HG03457 (cell line): ENCODE data around the gene RAB33B.
A peak's percentile ranks its signal among the peaks of the same experiment; 100 is the strongest.
"Not testable (repeated sequence)": the region's sequence is repeated elsewhere in the genome, so short reads cannot be mapped to it uniquely, and the experiment has no call there.

ENCODE experiments used
- ATAC-seq: cut with Tn5 transposase; IDR thresholded peaks from one replicate; pipeline ENCODE4 v1.9.1; 2021; ENCODE audit warnings: moderate number of reproducible peaks; ENCODE audit not compliant: unreplicated experiment

Gene RAB33B

DNA sequence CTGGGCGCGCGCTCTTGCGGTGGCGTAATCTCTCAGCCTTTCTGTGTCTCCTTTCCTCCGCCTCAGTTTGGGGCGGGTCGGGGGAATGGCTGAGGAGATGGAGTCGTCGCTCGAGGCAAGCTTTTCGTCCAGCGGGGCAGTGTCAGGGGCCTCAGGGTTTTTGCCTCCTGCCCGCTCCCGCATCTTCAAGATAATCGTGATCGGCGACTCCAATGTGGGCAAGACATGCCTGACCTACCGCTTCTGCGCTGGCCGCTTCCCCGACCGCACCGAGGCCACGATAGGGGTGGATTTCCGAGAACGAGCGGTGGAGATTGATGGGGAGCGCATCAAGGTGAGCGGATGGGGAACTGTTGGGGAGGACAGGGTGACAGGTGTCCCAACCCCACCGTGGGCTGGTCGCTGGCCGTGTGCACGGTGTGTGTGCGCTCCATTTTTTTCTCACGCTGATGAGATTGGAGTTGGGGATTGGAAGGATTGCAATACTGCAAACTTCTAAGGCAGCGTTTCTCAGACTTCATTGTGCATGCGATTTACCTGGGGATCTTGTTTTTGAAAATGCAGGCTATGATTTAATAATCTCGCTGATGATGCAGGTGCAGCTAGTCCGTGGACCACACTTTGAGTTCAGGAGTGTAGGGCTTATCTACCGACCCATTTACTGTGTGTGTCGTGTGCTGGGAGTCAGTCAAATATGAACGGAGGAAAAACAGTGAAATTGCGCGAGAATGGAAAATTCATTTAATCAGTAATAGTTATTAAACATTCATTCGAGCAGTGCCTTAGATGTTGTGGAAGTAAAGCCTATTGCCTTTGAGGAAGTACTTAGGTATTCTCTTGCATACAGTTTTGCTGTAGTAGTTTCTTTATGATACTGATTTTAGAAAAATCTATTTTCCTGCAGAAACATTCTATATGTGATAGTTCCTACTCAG, at the start of gene RAB33B:
Gene RAB33B (plus strand): TSS at position 11 of the 935 bp plus-strand sequence. CDS start 75 bp downstream, at position 86.
- peak; percentile 1 for ATAC-seq

DNA sequence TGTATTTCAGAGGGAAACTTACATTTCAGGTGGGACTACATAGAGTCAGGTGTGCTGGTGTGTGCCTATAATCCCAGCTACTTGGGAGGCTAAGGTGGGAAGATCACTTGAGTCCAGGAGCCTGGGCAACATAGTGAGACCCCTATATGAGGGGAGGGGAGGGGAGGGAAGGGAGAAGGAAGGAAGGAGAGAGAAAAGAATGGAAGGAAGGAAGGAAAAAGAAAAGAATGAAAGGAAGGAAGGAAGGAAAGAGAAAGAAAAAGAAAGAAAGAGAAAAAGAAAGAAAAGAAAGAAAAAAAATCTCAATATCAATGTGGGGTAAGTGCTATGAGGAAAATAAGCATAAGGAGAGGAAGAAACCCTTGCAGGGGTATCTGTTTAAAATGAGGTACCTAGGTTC, 43.6 kb upstream of the RAB33B start:
- ATAC-seq, result no peak

DNA sequence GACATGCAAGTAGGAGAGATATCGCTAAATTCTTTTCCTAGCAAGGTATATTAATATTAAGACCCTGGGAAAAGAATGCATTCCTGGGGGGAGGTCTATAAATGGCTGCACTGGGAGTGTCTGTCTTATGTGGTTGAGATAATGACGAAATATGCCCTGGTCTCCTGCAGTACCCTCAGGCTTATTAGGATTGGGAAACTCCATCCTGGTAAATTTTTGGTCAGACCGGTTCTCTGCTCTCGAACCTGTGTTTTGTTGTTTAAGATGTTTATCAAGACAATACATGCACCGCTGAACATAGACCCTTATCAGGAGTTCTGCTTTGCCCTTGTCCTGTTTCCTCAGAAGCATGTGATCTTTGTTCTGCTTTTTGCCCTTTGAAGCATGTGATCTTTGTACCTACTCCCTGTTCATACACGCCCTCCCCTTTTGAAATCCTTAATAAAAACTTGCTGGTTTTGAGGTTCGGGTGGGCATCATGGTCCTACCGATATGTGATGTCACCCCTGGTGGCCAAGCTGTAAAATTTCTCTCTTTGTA, 39.2 kb upstream of the RAB33B start:
- ATAC-seq, result not testable (repeated sequence)

DNA sequence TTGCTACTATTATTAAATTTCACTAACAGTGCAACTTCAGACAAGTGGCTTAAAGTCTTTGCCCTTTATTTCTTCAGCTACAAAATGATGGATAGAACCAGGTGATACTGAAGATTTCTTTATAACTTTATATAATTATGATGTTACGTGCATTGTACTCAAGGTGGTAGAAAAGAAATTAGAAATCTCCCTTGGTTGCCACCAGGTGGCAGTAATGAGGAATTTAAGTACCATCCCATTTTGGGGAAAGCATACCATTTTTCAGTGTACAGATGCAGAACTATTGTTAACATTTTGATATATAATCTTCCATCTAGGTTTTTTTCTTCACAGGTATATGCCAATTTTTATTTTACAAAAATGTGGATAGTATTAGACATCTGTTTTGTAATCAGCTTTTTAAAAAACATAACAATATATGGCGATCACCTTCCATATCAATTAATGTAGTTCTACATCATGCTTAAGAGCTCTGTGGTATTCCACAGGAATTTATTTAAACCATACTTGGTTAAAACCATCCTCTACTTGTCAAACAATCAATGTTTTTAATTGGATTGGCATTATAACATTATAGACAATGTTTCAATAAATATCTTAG, 37.7 kb upstream of the RAB33B start:
- ATAC-seq, result no peak

DNA sequence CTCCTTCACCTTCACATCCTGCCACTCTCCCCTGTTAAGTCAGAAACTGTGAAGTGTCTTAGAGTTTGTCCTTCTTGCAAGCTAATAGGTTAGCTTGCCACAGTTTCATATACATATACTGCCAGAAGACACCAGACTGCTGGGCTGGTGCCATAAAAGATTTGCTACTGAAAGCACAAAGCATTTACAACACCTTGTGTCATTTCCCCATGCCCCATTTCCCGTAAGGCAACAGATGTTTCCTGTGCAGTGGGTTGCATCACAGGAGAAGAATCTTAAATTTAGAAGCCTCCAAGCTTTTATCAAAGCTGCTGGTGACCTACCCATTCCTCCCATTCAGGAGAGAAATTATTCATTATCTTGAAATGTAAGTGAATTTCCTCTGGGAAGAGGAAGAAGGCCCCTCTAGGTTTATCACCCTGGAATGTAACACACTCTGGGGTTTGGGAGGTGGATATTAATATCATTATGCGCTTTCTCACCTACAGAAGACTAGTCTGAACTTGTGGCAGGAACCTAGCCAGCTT, 34.5 kb upstream of the RAB33B start:
- ATAC-seq, result peak; percentile 68

DNA sequence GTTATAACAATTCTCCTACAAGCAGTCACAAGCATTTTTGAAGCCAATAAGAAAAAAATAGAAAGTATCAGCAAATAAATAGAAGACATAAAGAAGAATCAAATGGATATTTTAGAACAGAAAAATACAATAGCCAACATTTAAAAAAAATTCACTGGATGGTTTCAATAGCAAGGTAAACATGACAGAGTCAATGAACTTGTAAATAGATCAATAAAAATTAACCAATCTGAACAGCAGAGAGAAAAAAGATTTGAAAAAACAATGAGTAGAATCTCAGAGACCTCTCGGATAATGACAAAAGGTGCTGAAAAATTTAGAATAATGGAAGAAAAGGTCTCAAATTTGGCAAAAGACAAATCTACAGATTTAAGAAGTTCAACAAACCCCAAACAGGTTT, 33.3 kb upstream of the RAB33B start:
- no peak for ATAC-seq

DNA sequence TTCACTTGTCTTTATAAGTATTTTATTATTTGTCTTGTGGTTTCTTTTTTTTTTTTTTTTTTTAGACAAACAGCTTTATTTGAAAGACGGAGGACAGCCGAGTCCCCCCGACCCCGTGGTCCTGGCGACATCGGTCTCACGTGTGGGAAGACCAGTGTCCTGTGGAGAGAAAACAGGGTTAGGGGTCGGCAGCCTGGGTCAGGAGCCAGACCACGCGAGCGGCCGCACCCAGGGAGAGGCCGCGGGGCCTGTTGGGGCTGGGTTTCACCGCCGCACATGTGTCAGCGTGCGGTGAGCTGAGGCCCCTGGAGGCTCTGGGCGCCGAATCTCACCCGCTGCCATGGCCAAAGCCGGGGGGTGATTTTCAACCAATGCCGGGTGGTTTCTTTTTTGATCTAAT, 17.8 kb upstream of the RAB33B start:
- no peak for ATAC-seq

DNA sequence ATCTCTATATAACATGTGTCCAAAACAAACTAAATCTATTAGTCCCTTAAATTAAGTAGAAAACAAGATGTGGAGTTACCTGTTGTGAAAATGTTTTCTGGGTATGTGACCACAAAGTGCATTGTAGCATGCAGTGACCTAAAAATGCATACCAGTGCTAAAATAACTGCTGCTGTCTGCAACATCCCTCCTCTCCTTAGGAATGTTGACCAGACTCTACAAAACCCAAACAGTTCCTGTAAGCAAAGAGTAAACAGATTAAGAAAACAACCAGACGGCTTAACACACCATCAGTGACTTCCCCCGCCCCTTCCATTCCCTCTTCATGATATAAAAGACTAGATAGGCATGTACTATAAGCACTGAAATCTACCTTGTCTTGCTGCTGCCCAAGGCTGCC, 15.8 kb upstream of the RAB33B start:
- no peak for ATAC-seq

DNA sequence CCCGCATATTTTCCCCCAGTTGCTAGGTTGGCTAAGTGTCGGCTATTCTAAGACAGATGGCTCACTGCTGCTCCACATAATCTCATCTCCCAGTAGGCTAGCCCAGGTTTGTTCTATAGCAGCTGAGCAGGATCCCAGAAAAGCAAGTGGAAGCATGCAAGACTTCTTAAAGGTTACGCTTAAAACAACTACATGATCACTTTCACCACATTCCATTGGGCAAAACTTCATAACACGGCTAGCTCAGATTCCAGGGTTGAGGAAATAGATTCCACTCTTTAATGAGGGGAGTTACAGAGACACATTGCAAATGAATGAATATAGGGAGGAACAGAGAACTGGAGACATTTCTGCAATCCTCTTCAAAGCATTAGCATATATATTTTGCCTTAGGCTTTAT, 12.9 kb upstream of the RAB33B start:
- no peak for ATAC-seq

DNA sequence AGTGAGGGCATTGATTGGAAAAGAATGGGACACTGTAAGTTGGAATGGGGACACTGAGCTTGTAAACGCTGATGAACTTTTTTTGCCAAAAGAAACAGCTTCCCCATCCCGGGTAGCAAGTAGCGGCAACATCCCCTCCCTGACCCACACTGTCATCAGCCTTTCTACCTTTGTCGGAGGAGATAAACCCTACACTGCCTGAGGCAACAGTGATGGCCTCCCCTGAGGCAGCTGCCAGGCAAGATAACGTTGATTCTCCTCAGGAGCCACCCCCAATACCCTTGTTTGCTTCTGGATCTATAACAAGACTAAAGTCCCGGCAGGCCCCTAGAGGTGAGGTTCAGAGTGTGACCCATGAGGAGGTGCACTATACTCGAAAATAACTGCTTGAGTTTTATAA, 10.3 kb upstream of the RAB33B start:
- ATAC-seq, result no peak

DNA sequence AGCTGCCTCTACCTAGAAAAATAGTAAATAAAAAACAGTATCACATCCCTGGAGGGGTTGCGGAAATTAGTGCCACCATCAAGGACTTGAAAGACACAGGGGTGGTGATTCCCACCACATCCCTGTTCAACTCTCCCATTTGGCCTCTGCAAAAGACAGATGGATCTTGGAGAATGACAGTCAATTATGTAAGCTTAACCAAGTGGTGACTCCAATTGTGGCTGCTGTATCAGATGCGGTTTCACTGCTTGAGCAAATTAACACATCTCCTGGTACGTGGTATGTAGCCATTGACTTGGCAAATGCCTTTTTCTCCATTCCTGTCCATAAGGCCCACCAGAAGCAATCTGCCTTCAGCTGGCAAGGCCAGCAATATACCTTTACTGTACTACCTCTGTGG, 9.0 kb upstream of the RAB33B start:
- not testable (repeated sequence) for ATAC-seq

DNA sequence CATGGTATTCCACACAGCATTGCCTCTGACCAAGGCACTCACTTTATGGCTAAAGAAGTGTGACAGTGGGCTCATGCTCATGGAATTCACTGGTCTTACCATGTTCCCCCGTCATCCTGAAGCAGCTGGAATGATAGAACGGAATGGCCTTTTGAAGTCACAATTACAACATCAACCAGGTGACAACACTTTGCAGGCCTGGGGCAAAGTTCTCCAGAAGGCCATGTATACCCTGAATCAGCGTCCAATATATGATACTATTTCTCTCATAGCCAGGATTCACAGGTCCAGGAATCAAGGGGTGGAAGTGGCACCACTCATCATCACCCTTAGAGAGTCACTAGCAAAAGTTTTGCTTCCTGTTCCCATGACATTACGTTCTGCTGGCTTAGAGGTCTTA, 6.8 kb upstream of the RAB33B start:
- not testable (repeated sequence) for ATAC-seq

DNA sequence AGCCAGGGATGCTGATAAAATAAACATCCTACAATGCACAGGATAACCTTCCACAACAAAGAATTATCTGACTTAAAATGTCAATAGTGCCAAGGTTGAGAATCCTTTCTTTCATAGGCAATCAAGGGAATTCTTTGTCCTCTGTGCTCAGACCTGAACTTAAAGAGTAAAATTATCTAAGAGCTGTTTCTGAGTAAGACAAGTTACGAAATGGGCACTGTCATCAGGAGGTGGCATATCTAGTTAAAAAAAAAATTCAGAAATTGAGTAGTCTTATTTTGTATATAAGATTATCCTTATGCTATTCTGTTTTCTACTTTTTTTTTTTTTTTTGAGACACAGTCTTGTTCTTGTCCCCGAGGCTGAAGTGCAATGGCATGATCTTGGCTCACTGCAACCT, 3.3 kb upstream of the RAB33B start:
- ATAC-seq, result no peak

DNA sequence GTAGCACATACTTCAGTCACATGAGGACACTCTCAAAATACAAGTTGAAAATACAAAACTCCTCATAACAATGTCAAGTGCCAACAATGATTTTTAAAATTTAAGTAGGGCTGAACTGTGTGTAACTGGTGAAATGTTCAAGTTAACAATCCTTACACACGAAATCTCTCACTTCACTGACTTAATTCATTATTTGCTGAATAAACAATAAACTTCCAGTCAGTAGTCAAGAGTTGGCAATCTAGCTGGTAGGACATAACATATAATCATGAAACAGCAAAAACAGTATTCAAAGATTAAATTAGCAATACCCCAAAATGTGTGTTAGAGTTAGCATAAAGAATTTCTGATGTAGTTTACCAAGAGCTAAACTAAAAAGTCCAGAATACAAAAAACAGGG, 1.9 kb upstream of the RAB33B start:
- ATAC-seq, result no peak

DNA sequence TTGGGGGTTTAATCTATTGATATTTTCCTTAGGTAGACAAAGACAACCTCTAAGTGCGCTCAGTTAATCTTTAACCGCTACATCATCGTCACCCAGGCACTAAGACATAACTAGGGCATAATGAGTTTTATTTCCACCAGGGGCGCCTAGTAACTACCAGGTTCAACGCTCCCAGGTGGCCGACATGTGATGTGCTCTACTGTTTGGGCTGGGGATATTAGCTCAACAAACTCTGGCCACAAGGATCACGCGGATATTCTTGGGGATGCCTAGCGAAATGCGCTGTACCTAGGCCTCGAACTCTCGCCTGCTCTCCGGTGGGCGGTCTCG, 915 bp upstream of the RAB33B start:
- peak; percentile 38 for ATAC-seq

DNA sequence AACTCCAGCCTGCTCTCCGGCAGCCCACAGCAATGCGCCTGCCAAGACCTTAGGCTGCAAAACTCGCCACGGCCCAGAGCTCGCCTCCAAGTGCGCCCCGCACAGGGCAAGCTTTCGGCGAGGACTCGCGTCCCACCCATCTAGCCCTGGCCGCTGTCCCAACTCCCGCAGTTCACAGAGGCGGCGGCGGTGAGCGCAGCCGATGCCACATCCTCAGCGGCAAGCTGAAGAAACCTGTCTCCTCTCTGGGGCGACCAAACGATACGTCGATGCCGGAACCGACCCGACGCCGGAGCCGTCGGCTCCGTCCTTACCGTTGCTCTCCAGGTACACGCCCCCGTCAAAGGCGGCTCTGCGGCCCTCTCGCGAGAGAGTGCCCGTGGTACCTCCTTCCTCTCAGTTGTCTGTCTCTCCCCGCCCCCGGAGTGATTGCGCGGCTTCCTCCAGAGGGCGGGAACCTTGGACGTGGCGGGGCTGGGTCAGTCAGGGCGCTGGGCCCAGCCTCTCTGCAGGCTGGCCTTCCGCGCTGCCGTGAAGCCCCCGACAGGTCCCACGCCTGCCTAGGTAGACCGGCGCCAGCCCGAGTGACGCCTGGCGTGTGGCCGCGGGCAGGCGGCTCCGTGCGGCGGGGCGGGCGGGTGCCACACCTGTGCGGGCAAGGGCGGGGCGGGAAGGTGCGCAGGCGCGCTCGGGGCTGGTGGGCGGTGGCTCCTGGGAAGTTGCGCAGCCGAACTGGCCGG, 380 bp upstream of the RAB33B start:
- peak; percentile 88 for ATAC-seq

DNA sequence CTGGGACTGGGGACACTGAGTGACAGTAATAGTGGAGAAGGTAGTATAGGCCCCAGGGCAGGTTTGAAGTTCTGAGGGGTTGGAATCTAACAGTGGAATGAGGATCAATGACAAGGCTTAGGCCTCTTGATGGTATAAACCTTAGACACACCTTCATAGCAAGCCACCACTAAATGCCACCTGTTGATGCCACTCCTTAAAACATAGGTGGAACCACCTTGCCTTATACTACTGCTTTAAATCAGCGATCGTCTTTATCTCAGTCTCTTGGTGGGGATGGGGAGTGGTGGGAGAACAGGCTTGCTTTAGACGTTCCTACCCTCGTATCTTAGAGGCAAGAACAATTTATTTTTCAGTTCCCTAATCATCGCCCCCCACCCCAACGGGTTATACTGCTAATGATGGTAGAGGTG, 1.2 kb downstream of the RAB33B start:
- no peak for ATAC-seq

DNA sequence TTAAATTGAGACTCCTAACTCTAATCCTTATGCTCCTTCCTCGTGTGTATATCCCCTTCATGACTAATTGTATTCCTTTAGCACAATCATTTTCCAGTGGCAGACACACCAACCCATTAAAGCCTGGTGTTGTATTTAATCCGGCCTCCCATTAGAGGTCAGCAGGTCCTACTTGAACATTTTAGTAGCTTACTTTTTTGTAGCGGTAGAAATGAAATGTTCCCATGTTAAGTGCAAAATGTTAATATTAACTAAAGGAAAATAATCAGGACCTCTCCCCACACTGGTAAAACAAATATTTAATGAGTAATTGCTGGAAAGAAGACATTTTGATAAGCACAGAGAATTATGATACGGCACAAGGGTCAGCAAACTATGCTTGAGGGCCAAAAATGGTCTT, 3.4 kb downstream of the RAB33B start:
- no peak for ATAC-seq

DNA sequence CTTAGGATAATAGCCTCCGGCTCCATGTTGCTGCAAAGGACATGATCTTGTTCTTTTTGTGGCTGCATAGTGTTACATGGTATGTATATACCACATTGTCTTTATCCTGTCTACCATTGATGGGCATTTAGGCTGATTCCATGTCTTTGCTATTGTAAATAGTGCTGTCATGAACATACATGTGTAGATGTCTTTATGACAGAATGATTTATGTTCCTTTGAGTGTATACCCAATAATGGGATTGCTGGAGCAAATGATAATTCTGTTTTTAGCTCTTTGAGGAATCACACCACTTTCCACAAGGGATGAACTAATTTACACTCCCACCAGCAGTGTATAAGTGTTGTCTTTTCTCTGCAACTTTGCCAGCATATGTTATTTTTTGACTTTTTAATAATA, 4.6 kb downstream of the RAB33B start:
- no peak for ATAC-seq

DNA sequence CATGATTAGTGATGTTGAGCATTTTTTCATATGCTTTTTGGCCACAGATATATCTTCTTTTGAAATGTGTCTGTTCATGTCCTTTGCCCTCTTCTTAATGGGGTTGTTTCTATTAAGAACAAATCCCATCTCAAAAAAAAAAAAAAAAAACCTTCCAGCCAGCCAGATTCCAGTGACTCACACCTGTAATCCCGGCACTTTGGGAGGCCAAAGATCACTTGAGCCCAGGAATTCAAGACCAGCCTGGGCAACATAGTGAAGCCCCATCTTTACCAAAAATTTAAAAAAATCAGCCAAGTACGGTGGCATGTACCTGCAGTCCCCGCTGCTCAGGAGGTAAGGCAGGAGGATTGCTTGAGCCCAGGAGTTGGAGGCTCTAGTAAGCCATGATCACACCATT, 5.1 kb downstream of the RAB33B start:
- ATAC-seq, result no peak

DNA sequence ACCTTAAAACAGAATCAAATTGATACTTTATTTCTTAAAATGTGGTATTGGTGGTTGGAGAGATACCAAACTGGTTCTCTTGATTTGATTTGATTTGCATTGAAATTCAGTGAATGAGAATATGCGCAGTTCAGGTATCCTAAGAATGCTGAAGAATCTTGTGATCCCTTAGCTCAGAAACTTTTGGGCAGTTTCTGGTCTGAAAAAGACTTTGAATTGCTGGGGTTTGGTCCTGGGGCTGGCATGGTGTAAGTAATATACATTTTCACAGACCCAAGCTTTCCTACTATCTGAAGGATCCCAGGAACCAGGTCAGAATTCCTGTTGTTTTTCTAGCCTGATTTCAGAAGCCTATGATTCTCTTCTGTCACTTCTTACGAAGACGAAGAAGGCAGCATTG, 6.6 kb downstream of the RAB33B start:
- no peak for ATAC-seq
